Neural crest cell (in vitro differentiated cells): Measurements from ENCODE around the gene SLC9A2. TPM values are rescaled to one million over a fixed set of nuclear protein-coding genes. Genes with fewer than 3 reads are reported as not detected.

Experiments
- DNase-seq: peaks from one replicate; pipeline ENCODE4 v3.0.0; 2021; ENCODE audit warnings: low read depth, mixed read lengths, low spot score
- H3K27ac Mint-ChIP-seq: one replicate; pipeline ENCODE4 v1.8.0; 2021; ENCODE audit warnings: mild to moderate bottlenecking, mixed read lengths; ENCODE audit not compliant: unreplicated experiment
- H3K27me3 Mint-ChIP-seq: 2 replicates; pipeline ENCODE4 v1.8.0; 2021; ENCODE audit warnings: low read depth, mild to moderate bottlenecking, mixed read lengths
- H3K36me3 Mint-ChIP-seq: 2 replicates; pipeline ENCODE4 v1.8.0; 2021; ENCODE audit warnings: low read depth, mild to moderate bottlenecking, mixed read lengths
- H3K4me1 Mint-ChIP-seq: 2 replicates; pipeline ENCODE4 v1.8.0; 2021; ENCODE audit warnings: mixed read lengths
- H3K4me3 Mint-ChIP-seq: one replicate; pipeline ENCODE4 v1.8.0; 2021; ENCODE audit warnings: mild to moderate bottlenecking, mixed read lengths
- H3K9me3 Mint-ChIP-seq: 2 replicates; pipeline ENCODE4 v1.8.0; 2021; ENCODE audit warnings: mixed read lengths
- CTCF ChIP-seq: fragments of 200-600 bp; sonication (generic); conservative IDR thresholded peaks from 2 replicates; pipeline ENCODE4 v1.5.0; 2021; ENCODE audit warnings: antibody characterized with exemption, mild to moderate bottlenecking
- total RNA-seq: library from RNA; stranded (reverse); gene quantifications from 2 replicates; pipeline ENCODE4 v1.2.1, GENCODE V29; 2021

Gene SLC9A2
- total RNA-seq, 1 donor from 2014 or later: 0.09 TPM

GRCh38 chr2:102704531-102704930 lies 85.2 kb downstream of the SLC9A2 start:
- Mint-ChIP-seq H3K36me3 (no peaks in the 10 kb centered on the region), H3K9me3 (no peaks in the 10 kb centered on the region), H3K4me3 (no peak overlapping the region), H3K4me1 (no peaks in the 10 kb centered on the region), H3K27ac (no peak overlapping the region), H3K27me3 (peaks cover 6% of the 10 kb centered on the region)
- no peak for TF ChIP-seq CTCF
- no peak for DNase-seq

- DNase-seq: no peak
- no peak overlapping the region for H3K27ac Mint-ChIP-seq
Observed at GRCh38 chr2:102707796-102708695, 88.7 kb downstream of the SLC9A2 start.

GRCh38 chr2:102708847-102709559 lies 89.7 kb downstream of the SLC9A2 start:
- Mint-ChIP-seq H3K36me3 (no peaks in the 10 kb centered on the region), H3K9me3 (no peaks in the 10 kb centered on the region), H3K4me3 (no peak overlapping the region), H3K27ac (no peak overlapping the region), H3K4me1 (no peaks in the 10 kb centered on the region), H3K27me3 (no peaks in the 10 kb centered on the region)
- no peak for DNase-seq
- TF ChIP-seq CTCF: no peak

More at GRCh38 chr2:102707796-102708695, 88.7 kb downstream of the SLC9A2 start:
- no peak for TF ChIP-seq CTCF
- no peaks in the 10 kb centered on the region for H3K4me1 Mint-ChIP-seq
- H3K9me3 Mint-ChIP-seq: no peaks in the 10 kb centered on the region
- H3K4me3 Mint-ChIP-seq: no peak overlapping the region
- peaks cover 3% of the 10 kb centered on the region for H3K27me3 Mint-ChIP-seq
- no peaks in the 10 kb centered on the region for H3K36me3 Mint-ChIP-seq

- TF ChIP-seq CTCF: no peak
- H3K4me1 Mint-ChIP-seq: no peaks in the 10 kb centered on the region
- no peak overlapping the region for H3K4me3 Mint-ChIP-seq
- H3K27me3 Mint-ChIP-seq: no peaks in the 10 kb centered on the region
- no peak for DNase-seq
- H3K27ac Mint-ChIP-seq: no peak overlapping the region
- H3K36me3 Mint-ChIP-seq: peaks cover 32% of the 10 kb centered on the region
- no peaks in the 10 kb centered on the region for H3K9me3 Mint-ChIP-seq
Observed at GRCh38 chr2:102717308-102718018, 98.1 kb downstream of the SLC9A2 start.
